Left ventricle myocardium inferior (tissue), 1 donor: ENCODE results near the gene GNAQ. TPM values are rescaled to one million over a fixed set of nuclear protein-coding genes. Genes with fewer than 3 reads are reported as not detected.

Experiments
- DNase-seq: peaks from one replicate; pipeline ENCODE4 v3.0.0-alpha.2; 2020
- H3K27ac ChIP-seq: fragments of 200-600 bp; replicated peaks from 2 replicates; pipeline ENCODE4 v1.8.0; 2021
- H3K27me3 ChIP-seq: fragments of 200-600 bp; 2 replicates; pipeline ENCODE4 v1.8.0; 2021; ENCODE audit warnings: low read depth
- H3K36me3 ChIP-seq: fragments of 200-600 bp; 2 replicates; pipeline ENCODE4 v1.8.0; 2021
- H3K4me1 ChIP-seq: fragments of 200-600 bp; 2 replicates; pipeline ENCODE4 v1.8.0; 2021
- H3K4me3 ChIP-seq: fragments of 200-600 bp; 2 replicates; pipeline ENCODE4 v1.8.0; 2021; ENCODE audit warnings: mild to moderate bottlenecking, moderate library complexity
- H3K9me3 ChIP-seq: fragments of 200-600 bp; replicated peaks from 2 replicates; pipeline ENCODE4 v1.8.0; 2021
- CTCF ChIP-seq: fragments of 200-600 bp; IDR thresholded peaks from 2 replicates; pipeline ENCODE4 v1.8.0; 2021; ENCODE audit warnings: antibody characterized with exemption, mild to moderate bottlenecking, borderline replicate concordance
- intact Hi-C: fragments of 100-400 bp; cut with micrococcal nuclease; formaldehyde crosslinking; loops from one replicate; pipeline ENCODE4 v1.11.0; 2022
- total RNA-seq: library from RNA; stranded (reverse); fragmentation: NEBNext Ultra II Directional; extraction: Animal tissue kit (Norgen Biotek cat#: 25700); gene quantifications from one replicate; pipeline ENCODE4 v1.2.1, GENCODE V29; 2021
- donor health status: DM: no; HTN: yes; CAD: no; lungs with severe emphysema.

The GNAQ gene
- total RNA-seq, 1 donor from 2014 or later: 15.2 TPM

DNA sequence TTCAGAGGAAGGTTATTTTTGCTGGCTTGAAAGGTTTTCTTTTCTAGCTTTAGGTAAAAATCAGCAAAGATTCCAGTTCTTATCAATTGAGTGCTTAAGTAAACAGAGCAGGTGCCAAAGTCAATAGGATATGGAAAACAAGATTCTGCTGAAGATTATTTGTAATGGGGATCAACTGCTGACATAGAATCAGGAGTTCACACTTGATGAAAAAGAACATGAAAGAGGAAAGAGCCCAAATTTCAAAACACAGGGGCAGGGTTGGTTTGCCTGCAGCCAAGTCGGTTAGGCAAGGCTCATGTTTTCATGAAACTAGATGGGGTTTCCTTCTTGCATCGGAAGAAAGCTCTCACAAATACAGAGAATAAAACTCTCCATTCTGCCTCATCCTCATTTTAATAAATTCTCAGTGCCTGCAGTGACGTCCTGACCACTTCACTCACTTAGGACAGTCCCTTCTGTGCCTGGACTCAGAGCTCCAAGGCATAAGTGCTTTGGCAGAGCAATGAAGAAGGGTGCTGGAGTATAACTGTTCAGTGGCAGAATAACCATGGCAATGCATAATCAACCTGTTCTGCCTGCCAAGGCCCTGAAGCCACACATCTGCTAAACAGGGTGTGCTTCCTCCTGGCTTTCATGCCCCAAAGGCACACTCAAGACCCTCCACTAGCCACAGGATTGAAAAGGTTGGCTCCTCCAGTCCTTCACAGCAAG, 179.6 kb downstream of the GNAQ start:
- no peak for DNase-seq
- Histone ChIP-seq H3K9me3 (no peaks in the 10 kb centered on the region), H3K4me1 (peaks cover 61% of the 10 kb centered on the region), H3K27ac (peak overlapping the region; percentile 9), H3K4me3 (no peak overlapping the region), H3K27me3 (no peaks in the 10 kb centered on the region), H3K36me3 (no peaks in the 10 kb centered on the region)
- intact Hi-C loops: no loop called here
- TF ChIP-seq CTCF: no peak

- peaks cover 77% of the 10 kb centered on the region for H3K4me1 ChIP-seq
- H3K27ac ChIP-seq: peak overlapping the region; percentile 80
- no peaks in the 10 kb centered on the region for H3K9me3 ChIP-seq
- H3K36me3 ChIP-seq: no peaks in the 10 kb centered on the region
- no peak overlapping the region for H3K4me3 ChIP-seq
- DNase-seq: peak; percentile 30
- intact Hi-C loops: no loop called here
- TF ChIP-seq CTCF: no peak
- no peaks in the 10 kb centered on the region for H3K27me3 ChIP-seq
Observed at GRCh38 chr9:77848897-77849296, 182.7 kb downstream of the GNAQ start.

GRCh38 chr9:77848404-77848803, 183.2 kb downstream of the GNAQ start:
- intact Hi-C loops: no loop called here
- no peak for TF ChIP-seq CTCF
- H3K4me1 ChIP-seq: peaks cover 73% of the 10 kb centered on the region

GRCh38 chr9:77847626-77848025, 184.0 kb downstream of the GNAQ start:
- no peak for DNase-seq
- Histone ChIP-seq H3K4me1 (peaks cover 65% of the 10 kb centered on the region), H3K27ac (peak overlapping the region; percentile 80), H3K27me3 (no peaks in the 10 kb centered on the region), H3K36me3 (no peaks in the 10 kb centered on the region), H3K9me3 (no peaks in the 10 kb centered on the region), H3K4me3 (no peak overlapping the region)
- TF ChIP-seq CTCF: no peak
- intact Hi-C loops: no loop called here

More at GRCh38 chr9:77848404-77848803, 183.2 kb downstream of the GNAQ start:
- H3K27me3 ChIP-seq: no peaks in the 10 kb centered on the region
- no peaks in the 10 kb centered on the region for H3K36me3 ChIP-seq
- no peak for DNase-seq
- peak overlapping the region; percentile 80 for H3K27ac ChIP-seq
- H3K9me3 ChIP-seq: no peaks in the 10 kb centered on the region
- no peak overlapping the region for H3K4me3 ChIP-seq

GRCh38 chr9:77847059-77847499, 184.5 kb downstream of the GNAQ start:
- H3K4me3 ChIP-seq: no peak overlapping the region
- intact Hi-C loops: no loop called here
- H3K36me3 ChIP-seq: no peaks in the 10 kb centered on the region
- H3K27ac ChIP-seq: peak overlapping the region; percentile 80
- no peaks in the 10 kb centered on the region for H3K27me3 ChIP-seq
- TF ChIP-seq CTCF: no peak
- DNase-seq: no peak
- H3K9me3 ChIP-seq: no peaks in the 10 kb centered on the region
- H3K4me1 ChIP-seq: peaks cover 62% of the 10 kb centered on the region
